Stomach (tissue), 9 donors: Measurements from ENCODE around the gene CABP2. TPM values are rescaled to one million over a fixed set of nuclear protein-coding genes. Genes with fewer than 3 reads are reported as not detected.
"Not testable (repeated sequence)": the region's sequence is repeated elsewhere in the genome, so short reads cannot be mapped to it uniquely, and the experiment has no call there.

ENCODE experiments used
- DNase-seq, 2 donors: peaks; one replicate each; pipeline versions ENCODE4 v3.0.0 to v3.0.0-alpha.2; 2013 to 2019
- H3K27ac ChIP-seq, 5 donors: fragments of 200-600 bp in 4 of 5; sonication (generic) in 4 of 5; one replicate each; pipeline ENCODE4 v1.5.1; 2013 to 2019; ENCODE audit warnings: mild to moderate bottlenecking in 1 of 5, moderate library complexity in 1 of 5
- H3K27me3 ChIP-seq, 3 donors: fragments of 200-600 bp; sonication (generic); one replicate each; pipeline ENCODE4 v1.5.1; 2017 to 2019; ENCODE audit warnings: mixed run types in 1 of 3
- H3K36me3 ChIP-seq, 4 donors: fragments of 200-600 bp; sonication (generic); 1 replicate in 3 of 4; 2 replicates in 1 of 4; pipeline ENCODE4 v1.5.1; 2016 to 2019
- H3K4me1 ChIP-seq, 4 donors: fragments of 200-600 bp; sonication (generic); one replicate each; pipeline ENCODE4 v1.5.1; 2016 to 2019
- H3K4me3 ChIP-seq, 4 donors: fragments of 200-600 bp; sonication (generic) in 3 of 4; one replicate each; pipeline ENCODE4 v1.5.1; 2016 to 2019; ENCODE audit warnings: mild to moderate bottlenecking in 1 of 4
- H3K9me3 ChIP-seq, 4 donors: fragments of 200-600 bp; sonication (generic); one replicate each; pipeline ENCODE4 v1.5.1; 2016 to 2019
- EP300 ChIP-seq: sonication (generic); formaldehyde crosslinking; IDR thresholded peaks from one replicate; pipeline ENCODE4 v1.6.1; 2017; ENCODE audit warnings: antibody characterized with exemption
- POLR2A ChIP-seq, 4 donors: fragments of 450-650 bp; IDR thresholded peaks; one replicate each; pipeline ENCODE4 v1.6.1; 2016; ENCODE audit warnings: antibody characterized with exemption in 4 of 4, control low read depth in 2 of 4, mild to moderate bottlenecking in 1 of 4, moderate library complexity in 1 of 4
- POLR2AphosphoS5 ChIP-seq, 3 donors: sonication (generic); formaldehyde crosslinking; IDR thresholded peaks; one replicate each; pipeline ENCODE4 v1.6.1; 2016; ENCODE audit warnings: antibody characterized with exemption in 3 of 3
- WGBS, 5 donors: extraction: QIAGEN DNeasy Blood & Tissue Kit in 3 of 5; methylation state at CpG; one replicate each; pipeline versions ENCODE4 v1.1.5 to v1.1.7; 2013 to 2018; 5-methylcytosine and 5-hydroxymethylcytosine counted together
- intact Hi-C: fragments of 100-400 bp; cut with DNase I; formaldehyde crosslinking; loops from one replicate; pipeline ENCODE4 v1.15.1; 2023; ENCODE audit warnings: low total_unique reads
- polyA plus RNA-seq, 3 donors: library from polyadenylated mRNA; stranded (reverse); fragments of 200-250 nt; gene quantifications; one replicate each; pipeline ENCODE4 v1.2.3, GENCODE V29; 2013
- total RNA-seq, 5 donors: library from RNA; depleted of rRNA; stranded (reverse); fragments of >200 nt; gene quantifications; one replicate each; pipeline versions ENCODE4 v1.1.0 to v1.2.3, GENCODE V29; 2014 to 2016
- TF ChIP-seq, protein P1 (sequence below), 7 experiments: fragments of 450-650 bp in 4 of 7; fragments of 200-600 bp in 3 of 7; sonication (generic) in 3 of 7; IDR thresholded peaks; one replicate each; pipeline ENCODE4 v1.5.1; 2016 to 2019; ENCODE audit warnings: antibody characterized with exemption in 7 of 7, control low read depth in 2 of 7, mild to moderate bottlenecking in 1 of 7
- donor health status: healthy with polysubstance abuse.
- donor health status: Bipolar disorder and iron deficiency.
- donor health status: healthy.

The CABP2 gene
- total and polyA plus RNA-seq, 8 donors = not detected

DNA sequence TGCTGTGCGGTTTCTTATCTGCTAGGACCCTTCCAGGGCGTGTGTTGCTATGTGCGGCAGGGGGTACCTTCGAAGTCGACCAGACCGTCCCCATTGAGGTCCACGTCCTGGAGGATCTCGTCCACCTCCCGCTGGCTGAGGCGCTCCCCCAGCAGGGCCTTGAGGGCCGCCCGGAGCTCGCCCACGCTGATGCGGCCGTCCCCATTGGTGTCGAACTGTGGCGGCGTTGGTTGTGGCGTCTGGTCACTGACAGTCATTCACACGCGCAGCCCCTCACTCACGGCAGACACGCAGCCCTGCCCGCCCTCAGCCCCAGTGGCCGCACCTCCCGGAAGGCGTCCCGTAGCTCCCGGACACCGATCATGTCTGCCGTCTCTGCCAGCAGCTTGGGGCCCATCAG, 3.5 kb downstream of the CABP2 start:
- TF ChIP-seq POLR2A (IDR thresholded peaks at IDR 0.05) (no peak), POLR2AphosphoS5 (IDR thresholded peaks at IDR 0.05) (no peak), EP300 (no peak)
- TF ChIP-seq, protein P1, sequence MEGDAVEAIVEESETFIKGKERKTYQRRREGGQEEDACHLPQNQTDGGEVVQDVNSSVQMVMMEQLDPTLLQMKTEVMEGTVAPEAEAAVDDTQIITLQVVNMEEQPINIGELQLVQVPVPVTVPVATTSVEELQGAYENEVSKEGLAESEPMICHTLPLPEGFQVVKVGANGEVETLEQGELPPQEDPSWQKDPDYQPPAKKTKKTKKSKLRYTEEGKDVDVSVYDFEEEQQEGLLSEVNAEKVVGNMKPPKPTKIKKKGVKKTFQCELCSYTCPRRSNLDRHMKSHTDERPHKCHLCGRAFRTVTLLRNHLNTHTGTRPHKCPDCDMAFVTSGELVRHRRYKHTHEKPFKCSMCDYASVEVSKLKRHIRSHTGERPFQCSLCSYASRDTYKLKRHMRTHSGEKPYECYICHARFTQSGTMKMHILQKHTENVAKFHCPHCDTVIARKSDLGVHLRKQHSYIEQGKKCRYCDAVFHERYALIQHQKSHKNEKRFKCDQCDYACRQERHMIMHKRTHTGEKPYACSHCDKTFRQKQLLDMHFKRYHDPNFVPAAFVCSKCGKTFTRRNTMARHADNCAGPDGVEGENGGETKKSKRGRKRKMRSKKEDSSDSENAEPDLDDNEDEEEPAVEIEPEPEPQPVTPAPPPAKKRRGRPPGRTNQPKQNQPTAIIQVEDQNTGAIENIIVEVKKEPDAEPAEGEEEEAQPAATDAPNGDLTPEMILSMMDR (IDR thresholded peaks at IDR 0.05) = no peak
- Histone ChIP-seq H3K4me1 (no peaks in the 10 kb centered on the region), H3K9me3 (no peaks in the 10 kb centered on the region), H3K36me3 (no peaks in the 10 kb centered on the region), H3K4me3 (no peak overlapping the region), H3K27me3 (peaks cover 0 to 46% (median 0%) of the 10 kb centered on the region in 3 donors), H3K27ac (no peak overlapping the region)
- intact Hi-C loops = no loop called here
- 86 to 93% (median 90%) methylated on average over 18 to 32 of the region's 32 CpGs for WGBS, 5 donors
- no peak for DNase-seq

DNA sequence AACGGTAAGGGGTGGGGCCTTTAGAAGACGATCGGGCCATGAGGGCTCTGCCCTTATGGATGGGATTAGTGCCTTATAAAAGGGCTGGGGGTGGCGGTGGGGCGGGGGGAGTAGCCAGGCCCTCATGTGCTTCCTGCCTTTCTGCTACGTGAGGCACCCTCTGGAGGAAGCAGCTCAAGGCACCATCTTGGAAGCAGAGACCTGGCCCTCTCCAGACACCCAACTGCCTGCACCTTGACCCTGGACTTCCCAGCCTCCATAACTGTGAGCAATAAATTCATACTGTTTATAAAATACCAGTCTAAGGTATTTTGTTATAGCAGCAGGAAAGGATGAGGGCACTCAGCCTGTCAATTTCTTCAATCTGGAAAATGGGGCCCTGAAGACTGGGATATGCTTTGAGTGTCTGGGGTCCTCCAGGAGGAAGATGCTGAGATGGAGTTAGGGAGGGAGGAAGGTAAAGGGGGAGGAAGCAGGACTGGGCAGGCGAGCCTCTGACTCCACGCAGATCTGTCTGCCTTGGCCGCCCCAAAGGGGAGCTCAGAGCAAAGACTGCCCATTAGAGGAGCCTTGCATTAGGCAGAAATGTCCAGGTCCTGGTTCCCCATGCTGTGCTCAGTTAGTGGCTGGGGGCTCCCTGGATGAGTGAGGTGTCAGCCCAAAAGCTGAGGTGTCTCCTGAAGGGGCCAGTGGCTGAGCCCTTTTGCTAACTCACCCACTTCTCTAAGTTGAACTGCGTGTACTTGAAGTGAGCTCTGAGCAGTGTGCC, 5.3 kb downstream of the CABP2 start:
- Histone ChIP-seq H3K9me3 (no peaks in the 10 kb centered on the region), H3K4me1 (no peaks in the 10 kb centered on the region), H3K4me3 (no peak overlapping the region), H3K36me3 (no peaks in the 10 kb centered on the region), H3K27ac (no peak overlapping the region), H3K27me3 (peaks cover 0 to 46% (median 0%) of the 10 kb centered on the region in 3 donors)
- TF ChIP-seq POLR2A (IDR thresholded peaks at IDR 0.05) (no peak), EP300 (no peak), POLR2AphosphoS5 (IDR thresholded peaks at IDR 0.05) (no peak)
- TF ChIP-seq, protein P1 (IDR thresholded peaks at IDR 0.05) = no peak
- 76 to 83% (median 79%) methylated on average over 9 to 10 of the region's 10 CpGs for WGBS, 5 donors
- DNase-seq = no peak
- intact Hi-C loops = no loop called here

DNA sequence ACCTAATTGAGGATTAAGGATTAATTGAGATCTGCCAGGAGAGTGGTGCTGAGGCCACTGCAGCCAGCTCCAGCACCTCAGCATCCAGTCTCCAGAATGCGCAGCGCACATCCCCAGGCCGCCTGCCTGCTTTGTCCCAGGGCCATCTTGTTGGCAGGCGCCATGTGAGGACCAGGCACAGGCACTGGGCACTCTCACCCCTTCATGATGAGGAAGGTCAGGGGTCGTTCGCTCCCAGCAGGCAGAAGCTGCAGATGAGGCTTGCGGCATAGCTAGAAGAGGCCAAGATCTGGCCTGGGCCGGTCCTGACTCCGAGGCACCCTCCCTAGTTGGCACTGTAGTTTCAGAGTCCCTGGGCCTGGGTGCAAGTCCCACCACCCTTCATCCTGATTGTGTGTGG, 6.4 kb downstream of the CABP2 start:
- H3K9me3 ChIP-seq = no peaks in the 10 kb centered on the region
- H3K27me3 ChIP-seq = peaks cover 0 to 53% (median 0%) of the 10 kb centered on the region in 3 donors
- H3K4me1 ChIP-seq = no peaks in the 10 kb centered on the region
- TF ChIP-seq, protein P1 (IDR thresholded peaks at IDR 0.05) = no peak
- TF ChIP-seq POLR2AphosphoS5 (IDR thresholded peaks at IDR 0.05) (no peak), POLR2A (IDR thresholded peaks at IDR 0.05) (no peak), EP300 (no peak)
- no peaks in the 10 kb centered on the region for H3K36me3 ChIP-seq
- no peak for DNase-seq
- no peak overlapping the region for H3K27ac ChIP-seq
- no peak overlapping the region for H3K4me3 ChIP-seq
- intact Hi-C loops = no loop called here
- WGBS, 5 donors = 88 to 97% (median 94%) methylated on average over 7 to 9 of the region's 9 CpGs

DNA sequence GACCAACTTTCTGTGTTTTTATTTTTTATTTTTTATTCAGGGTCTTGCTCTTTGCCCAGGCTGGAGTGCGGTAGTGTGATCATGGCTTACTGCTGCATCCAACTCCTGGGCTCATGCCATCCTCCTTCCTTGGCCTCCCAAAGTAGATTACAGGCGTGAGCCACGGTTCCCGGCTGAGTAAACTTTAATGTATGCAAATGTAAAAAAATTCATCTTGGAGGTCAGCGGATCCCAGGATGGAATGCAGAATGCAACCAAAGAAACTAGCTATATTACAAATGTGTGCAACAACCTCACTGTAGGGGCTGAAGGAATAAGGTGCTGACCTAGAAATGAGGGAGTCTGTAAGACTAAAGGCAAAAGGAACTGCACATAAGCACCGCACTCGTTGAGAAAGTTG, 9.1 kb downstream of the CABP2 start:
- intact Hi-C loops = no loop called here
- Histone ChIP-seq H3K27me3 (peaks cover 0 to 59% (median 0%) of the 10 kb centered on the region in 3 donors), H3K4me1 (peaks cover 0 to 1% (median under 1%) of the 10 kb centered on the region in 4 donors), H3K4me3 (no peak overlapping the region), H3K9me3 (no peaks in the 10 kb centered on the region), H3K36me3 (no peaks in the 10 kb centered on the region), H3K27ac (no peak overlapping the region)
- TF ChIP-seq EP300 (no peak), POLR2AphosphoS5 (IDR thresholded peaks at IDR 0.05) (no peak), POLR2A (IDR thresholded peaks at IDR 0.05) (no peak)
- TF ChIP-seq, protein P1 (IDR thresholded peaks at IDR 0.05) = no peak
- DNase-seq = no peak
- 56 to 74% (median 65%) methylated on average over 7 of the region's 7 CpGs for WGBS, 5 donors

DNA sequence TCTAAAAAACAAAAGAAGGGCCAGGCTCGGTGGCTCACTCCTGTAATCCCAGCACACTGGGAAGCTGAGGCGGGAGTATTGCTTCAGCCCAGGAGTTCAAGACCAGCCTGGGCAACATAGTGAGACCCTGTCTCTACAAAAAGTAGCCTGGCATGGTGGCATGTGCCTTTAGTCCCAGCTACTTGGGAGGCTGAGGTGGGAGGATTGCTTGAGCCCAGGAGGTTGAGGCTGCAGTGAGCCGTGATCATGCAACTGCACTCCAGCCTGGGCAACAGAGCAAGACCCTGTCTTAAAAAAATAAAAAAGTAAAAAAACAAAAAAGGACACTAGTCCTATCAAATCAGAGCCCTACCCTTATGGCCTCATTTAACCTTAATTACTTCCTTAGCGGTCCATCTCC, 11.7 kb downstream of the CABP2 start:
- DNase-seq, H3K9me3 ChIP-seq, intact Hi-C loops, H3K27ac ChIP-seq, H3K4me3 ChIP-seq, H3K36me3 ChIP-seq: not testable (repeated sequence)
- peaks cover 17 to 20% (median 20%) of the 10 kb centered on the region in 4 donors for H3K4me1 ChIP-seq
- WGBS, 5 donors = 80 to 92% (median 91%) methylated on average over 4 of the region's 4 CpGs
- peaks cover 0 to 52% (median 0%) of the 10 kb centered on the region in 3 donors for H3K27me3 ChIP-seq
